Skin of body (tissue), 2 donors: Measurements from ENCODE around the gene CEACAM21. TPM values are rescaled to one million over a fixed set of nuclear protein-coding genes. Genes with fewer than 3 reads are reported as not detected.

Experiments used
- DNase-seq: peaks from one replicate; lab custom pipeline; 2025; lab: John Stamatoyannopoulos, UW
- total RNA-seq: library from RNA; depleted of rRNA; stranded (reverse); fragments of >200 nt; gene quantifications from one replicate; pipeline ENCODE4 v1.2.3, GENCODE V29; 2014

Gene CEACAM21
- 1.2 TPM for total RNA-seq

- peak; percentile 6 for DNase-seq
These were observed at the start of gene CEACAM21 for GRCh38 chr19:41575998-41576397. TSS of gene CEACAM21 (plus strand) at chr19:41576166. CDS start at chr19:41576275, 109 bp downstream.

DNA sequence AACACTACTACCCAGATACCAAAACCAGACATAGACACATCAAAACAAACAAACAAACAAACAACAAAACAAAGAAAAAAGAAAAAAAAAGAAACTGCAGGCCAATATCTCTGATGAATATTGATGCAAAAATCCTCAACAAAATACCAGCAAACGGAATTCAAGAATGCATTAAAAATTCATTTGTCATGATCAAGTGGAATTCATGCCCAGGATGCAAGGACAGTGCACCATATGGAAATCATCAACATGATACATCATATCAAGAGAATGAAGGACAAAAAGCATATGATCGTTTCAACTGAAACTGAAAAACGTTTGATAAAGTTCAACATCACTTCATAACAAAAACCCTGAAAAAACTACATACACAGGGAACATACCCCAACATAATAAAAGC is 48.9 kb upstream of the CEACAM21 start:
- no peak for DNase-seq

DNA sequence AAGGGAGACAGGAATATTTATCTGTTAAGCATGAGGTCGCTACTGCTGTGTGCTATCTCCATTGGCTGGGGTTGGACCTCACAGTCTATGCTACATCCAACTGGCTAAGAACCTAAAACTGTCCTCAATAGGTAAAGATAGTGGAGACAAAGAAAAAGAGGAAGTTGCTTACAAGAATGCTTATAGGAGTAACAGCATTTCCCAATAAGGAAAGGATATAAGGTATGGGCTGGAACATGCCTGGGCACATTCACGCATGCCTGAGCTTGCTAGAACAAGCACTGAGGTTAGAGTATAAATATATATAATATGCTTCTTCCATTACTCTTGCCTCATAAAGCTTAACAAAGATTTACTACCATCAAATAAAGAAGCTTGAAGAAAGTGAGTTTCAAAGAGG is 47.9 kb upstream of the CEACAM21 start:
- no peak for DNase-seq

DNA sequence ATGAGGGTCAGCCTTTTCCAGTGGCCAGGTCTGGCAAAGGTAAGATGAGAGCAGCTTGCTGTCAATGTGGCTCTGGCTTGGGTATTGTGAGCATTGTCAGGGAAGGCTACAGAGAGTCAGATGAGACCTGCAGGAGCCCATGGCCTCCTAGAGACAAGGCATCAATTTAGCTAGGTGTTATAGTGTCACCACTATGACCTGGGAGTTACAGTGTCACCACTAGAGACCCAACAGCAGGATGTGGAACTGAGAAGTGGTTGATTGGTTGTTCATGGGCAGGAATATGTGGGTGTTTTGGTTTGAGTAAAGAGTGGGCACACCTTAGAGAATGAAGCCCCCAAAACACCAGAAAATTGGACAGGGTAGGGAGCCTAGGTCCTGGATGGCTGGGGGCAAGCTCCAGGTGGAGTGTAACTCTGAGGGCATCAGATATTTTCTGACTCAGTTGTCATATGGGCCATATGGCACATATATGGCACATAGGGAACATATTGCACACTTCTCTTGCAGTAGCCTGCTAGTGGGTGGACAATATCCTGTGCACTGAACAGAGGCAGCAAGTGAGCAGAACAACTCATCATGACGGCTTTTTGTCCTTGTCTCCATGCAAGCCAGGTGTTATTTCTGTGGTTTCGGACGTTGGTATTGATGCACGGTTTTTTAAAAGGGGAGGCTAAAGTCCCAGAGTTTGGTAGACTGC is 46.3 kb upstream of the CEACAM21 start:
- no peak for DNase-seq

GRCh38 chr19:41530184-41530534 is 45.8 kb upstream of the CEACAM21 start:
- DNase-seq, result no peak

GRCh38 chr19:41530761-41531301 is 45.1 kb upstream of the CEACAM21 start:
- peak; percentile 2 for DNase-seq

- DNase-seq, result peak; percentile 57
These were observed 44.3 kb upstream of the CEACAM21 start for GRCh38 chr19:41531438-41532311.

- DNase-seq, result no peak
These were observed 43.4 kb upstream of the CEACAM21 start for GRCh38 chr19:41532526-41532925.

GRCh38 chr19:41533671-41534215 is 42.2 kb upstream of the CEACAM21 start:
- no peak for DNase-seq

DNA sequence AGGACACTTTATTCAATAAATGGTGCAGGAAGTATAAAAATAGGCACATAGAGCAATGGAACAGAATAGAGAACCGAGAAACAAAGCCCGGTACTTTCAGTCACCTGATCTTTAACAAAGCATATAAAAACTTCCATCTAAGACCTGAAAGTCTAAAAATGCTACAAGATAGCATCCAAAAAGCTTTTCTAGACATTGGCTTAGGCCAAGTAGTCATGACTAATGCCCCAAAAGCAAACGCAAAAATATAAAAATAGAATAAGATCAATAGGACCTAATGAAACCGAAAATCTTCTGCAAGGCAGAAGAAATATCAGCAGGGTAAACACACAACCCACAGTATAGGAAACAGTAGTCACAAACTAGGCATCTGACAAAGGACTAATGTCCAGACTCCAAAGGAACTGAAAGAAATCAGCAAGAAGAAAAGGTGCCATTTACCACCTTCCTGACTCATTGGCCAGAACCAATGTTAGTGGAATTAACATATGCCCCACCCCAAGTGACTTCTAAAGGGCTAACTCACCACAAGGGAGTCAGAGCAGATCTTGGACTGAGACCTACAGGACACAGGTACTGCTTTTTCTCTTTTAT is 40.8 kb upstream of the CEACAM21 start:
- DNase-seq, result no peak

DNA sequence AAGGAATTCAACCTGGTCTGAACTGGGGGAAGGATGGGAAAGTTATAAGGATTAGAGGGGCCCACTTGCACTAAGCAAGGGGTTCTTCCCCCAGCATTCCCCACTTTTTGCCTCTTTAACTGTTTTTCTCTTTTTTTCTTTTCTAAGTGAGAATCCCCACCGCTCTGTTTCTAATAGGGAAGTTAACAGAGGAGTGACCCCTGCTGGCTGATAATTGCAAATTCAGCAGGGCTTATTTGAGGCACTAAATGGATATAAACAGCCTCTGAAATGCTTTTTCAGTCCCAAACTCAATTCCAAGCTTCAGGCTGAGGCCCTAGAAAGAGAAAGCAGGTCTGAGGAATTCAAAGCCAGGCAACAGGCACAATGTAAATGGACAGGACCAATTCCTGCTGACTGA is 38.2 kb upstream of the CEACAM21 start:
- no peak for DNase-seq

DNA sequence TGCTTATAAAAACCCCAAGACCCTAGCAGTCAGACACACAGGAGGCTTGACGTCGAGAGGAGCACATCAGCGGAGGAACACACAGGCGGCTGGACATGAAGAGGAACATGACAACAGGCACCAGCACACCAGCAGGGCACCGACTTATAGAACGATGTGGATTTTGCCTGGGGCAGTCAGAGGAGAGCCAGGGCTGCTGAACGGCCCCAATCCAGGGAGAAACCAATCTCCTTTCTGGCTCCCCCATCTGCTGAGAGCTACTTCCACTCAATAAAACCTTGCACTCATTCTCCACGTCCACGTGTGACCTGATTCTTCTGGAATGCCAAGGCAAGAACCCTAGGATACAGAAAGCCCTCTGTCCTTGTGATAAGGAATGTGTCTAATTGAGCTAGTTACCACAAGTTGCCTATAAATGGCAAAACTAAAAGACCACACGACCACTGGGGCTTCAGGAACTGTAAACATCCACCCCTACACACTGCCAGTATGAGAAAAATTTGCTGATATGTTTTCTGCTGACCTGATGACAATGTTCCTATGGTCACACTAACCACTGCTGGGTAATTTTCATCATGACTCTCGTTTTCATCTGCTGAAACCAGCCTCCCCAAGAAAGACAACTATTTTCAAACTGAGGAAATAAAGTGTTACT is 35.8 kb upstream of the CEACAM21 start:
- DNase-seq, result no peak

GRCh38 chr19:41541990-41542584 is 33.9 kb upstream of the CEACAM21 start:
- no peak for DNase-seq

DNA sequence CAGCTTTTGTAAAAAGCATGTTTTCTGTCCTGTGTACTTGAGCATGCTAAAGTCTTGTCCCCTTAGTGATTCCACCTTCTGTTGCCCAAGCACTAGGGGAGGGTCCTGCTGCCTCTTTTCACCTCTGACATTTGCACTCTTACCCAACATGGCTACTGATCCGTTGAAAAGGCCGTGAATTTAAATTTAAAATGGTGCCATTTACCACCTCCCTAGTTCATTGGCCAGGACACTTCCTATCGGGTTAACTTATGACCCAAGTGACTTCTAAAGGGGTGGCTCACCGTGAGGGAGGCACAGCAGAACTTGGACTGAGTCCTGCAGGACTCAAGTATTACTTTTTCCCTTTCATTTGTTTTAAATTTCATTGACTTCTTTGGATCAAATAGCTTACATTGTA is 33.3 kb upstream of the CEACAM21 start:
- no peak for DNase-seq

GRCh38 chr19:41543582-41543981 is 32.4 kb upstream of the CEACAM21 start:
- no peak for DNase-seq

GRCh38 chr19:41545547-41545946 is 30.4 kb upstream of the CEACAM21 start:
- no peak for DNase-seq

GRCh38 chr19:41546386-41546789 is 29.6 kb upstream of the CEACAM21 start:
- no peak for DNase-seq

DNA sequence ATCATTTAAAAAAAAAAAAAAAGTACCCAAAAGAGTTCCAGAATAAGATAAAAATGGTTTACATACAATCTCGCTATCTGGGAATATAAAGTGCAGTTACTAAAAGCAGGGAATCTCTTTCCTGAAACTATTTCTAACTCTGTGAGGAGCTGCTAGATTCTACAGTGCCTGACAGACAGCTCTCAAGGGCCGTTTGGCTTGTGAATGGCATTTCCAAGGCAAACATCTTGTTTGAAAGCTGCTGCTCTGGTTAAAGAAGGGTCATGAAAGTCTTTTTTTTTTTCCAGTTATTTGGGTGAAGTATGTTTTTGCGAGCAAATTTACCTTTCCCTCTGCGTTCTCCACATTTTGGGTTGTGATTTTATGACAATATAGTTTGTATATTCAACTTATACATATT is 29.0 kb upstream of the CEACAM21 start:
- DNase-seq, result no peak

- no peak for DNase-seq
These were observed 28.4 kb upstream of the CEACAM21 start for GRCh38 chr19:41547569-41547968.

DNA sequence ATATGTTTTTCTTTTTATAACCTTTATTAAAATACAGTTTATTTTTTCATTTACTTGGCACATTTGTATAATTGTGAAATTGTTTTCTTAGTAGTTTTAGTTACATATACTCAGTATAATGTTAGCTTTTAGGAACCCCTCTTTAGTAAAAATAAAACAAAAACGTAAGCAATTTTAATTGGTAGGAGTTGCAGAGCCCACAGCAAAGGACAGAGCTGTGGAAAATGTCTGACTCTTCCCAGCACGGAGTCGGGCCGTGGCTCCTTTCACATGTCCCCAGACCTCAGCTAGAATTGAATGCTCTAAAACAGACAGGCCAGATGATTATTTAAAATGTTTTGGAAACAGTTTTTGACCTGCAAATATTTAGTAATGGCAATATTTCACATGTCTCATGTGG is 27.9 kb upstream of the CEACAM21 start:
- DNase-seq, result no peak
